Measurements from ENCODE around the gene FAM168A. TPM values are rescaled to one million over a fixed set of nuclear protein-coding genes. Genes with fewer than 3 reads are reported as not detected.

The FAM168A gene
- total and polyA plus RNA-seq, 2 of the 8 experiments (the other 6 are each of a cell fraction or from before 2014, with no cell fraction given) = 17.1 to 21.6 TPM

- TF ChIP-seq TEAD4 (IDR thresholded peaks at IDR 0.05; ENCODE audit: low read depth, low read length) (no peak), CBX5 (IDR thresholded peaks at IDR 0.05; ENCODE audit: low read depth, low read length) (no peak), CBX8 (IDR thresholded peaks at IDR 0.05; ENCODE audit: borderline replicate concordance, low read depth, low read length) (no peak), TAF1 (IDR thresholded peaks at IDR 0.05; ENCODE audit: low read depth, low read length) (no peak), MAX (IDR thresholded peaks at IDR 0.05) (no peak)
Observed at GRCh38 chr11:73396251-73396930, 201.5 kb downstream of the FAM168A start (continued).

Measured in H1 (cell line).